Measurements from ENCODE around the gene ZPR1.

DNA sequence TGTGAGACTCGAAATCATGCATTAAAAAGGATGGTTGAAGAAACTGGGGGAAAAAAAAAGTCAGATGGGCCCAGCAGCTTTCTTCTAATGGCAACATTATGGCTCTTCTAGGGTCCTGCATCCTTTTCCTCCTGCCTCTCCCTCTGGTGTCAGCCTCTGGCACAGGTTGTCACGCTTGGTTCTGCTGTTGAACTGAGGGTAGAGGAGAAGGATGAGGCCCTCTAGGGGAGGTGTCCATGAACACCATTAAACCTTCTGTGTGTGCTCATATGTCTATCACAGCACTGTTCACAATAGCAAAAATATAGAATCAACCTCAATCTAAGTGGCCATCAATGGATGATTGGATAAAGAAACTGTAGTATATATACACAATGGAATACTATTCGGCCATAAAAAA, 51.1 kb downstream of the ZPR1 start:
- no peak for TF ChIP-seq CTCF (IDR thresholded peaks at IDR 0.05; ENCODE audit: low read depth, low read length, missing input control)
- TF ChIP-seq, protein P1, sequence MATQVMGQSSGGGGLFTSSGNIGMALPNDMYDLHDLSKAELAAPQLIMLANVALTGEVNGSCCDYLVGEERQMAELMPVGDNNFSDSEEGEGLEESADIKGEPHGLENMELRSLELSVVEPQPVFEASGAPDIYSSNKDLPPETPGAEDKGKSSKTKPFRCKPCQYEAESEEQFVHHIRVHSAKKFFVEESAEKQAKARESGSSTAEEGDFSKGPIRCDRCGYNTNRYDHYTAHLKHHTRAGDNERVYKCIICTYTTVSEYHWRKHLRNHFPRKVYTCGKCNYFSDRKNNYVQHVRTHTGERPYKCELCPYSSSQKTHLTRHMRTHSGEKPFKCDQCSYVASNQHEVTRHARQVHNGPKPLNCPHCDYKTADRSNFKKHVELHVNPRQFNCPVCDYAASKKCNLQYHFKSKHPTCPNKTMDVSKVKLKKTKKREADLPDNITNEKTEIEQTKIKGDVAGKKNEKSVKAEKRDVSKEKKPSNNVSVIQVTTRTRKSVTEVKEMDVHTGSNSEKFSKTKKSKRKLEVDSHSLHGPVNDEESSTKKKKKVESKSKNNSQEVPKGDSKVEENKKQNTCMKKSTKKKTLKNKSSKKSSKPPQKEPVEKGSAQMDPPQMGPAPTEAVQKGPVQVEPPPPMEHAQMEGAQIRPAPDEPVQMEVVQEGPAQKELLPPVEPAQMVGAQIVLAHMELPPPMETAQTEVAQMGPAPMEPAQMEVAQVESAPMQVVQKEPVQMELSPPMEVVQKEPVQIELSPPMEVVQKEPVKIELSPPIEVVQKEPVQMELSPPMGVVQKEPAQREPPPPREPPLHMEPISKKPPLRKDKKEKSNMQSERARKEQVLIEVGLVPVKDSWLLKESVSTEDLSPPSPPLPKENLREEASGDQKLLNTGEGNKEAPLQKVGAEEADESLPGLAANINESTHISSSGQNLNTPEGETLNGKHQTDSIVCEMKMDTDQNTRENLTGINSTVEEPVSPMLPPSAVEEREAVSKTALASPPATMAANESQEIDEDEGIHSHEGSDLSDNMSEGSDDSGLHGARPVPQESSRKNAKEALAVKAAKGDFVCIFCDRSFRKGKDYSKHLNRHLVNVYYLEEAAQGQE (IDR thresholded peaks at IDR 0.05) = no peak
- TF ChIP-seq RAD21 (IDR thresholded peaks at IDR 0.05) = peak in 1 of 2 donors; percentile 7
- no peak for TF ChIP-seq GABPA (IDR thresholded peaks at IDR 0.05 in 1 of 2, conservative IDR thresholded peaks at IDR 0.05 in 1 of 2)
- TF ChIP-seq TAF1 (conservative IDR thresholded peaks at IDR 0.05) = no peak
- no peak for TF ChIP-seq ATF3 (IDR thresholded peaks at IDR 0.05)
- TF ChIP-seq ZBTB33 (IDR thresholded peaks at IDR 0.05) = no peak
- TF ChIP-seq HNF4G (IDR thresholded peaks at IDR 0.05) = no peak
- TF ChIP-seq MAX (IDR thresholded peaks at IDR 0.05) = no peak
- TF ChIP-seq HNF4A (conservative IDR thresholded peaks at IDR 0.05) = no peak
- no peak for TF ChIP-seq EGR1 (IDR thresholded peaks at IDR 0.05; ENCODE audit: low read depth in 2 of 2)
- TF ChIP-seq NR2F2 (IDR thresholded peaks at IDR 0.05) = no peak
- no peak for TF ChIP-seq FOXA1 (IDR thresholded peaks at IDR 0.05)
- no peak for TF ChIP-seq JUND (IDR thresholded peaks at IDR 0.05)

Measured in liver (tissue), 3 donors.